Lung (tissue), 12 donors: ENCODE results near the gene ARHGEF25. TPM values are rescaled to one million over a fixed set of nuclear protein-coding genes. Genes with fewer than 3 reads are reported as not detected.

Source experiments
- ATAC-seq: fragments of 200-7000 bp; cut with Tn5 transposase; one replicate; pipeline ENCODE4 v1.9.1; 2020; ENCODE audit warnings: moderate number of reproducible peaks; ENCODE audit not compliant: insufficient read depth, low FRiP score
- DNase-seq, 3 donors: peaks; one replicate each; pipeline ENCODE4 v3.0.0-alpha.2; 2013 to 2017
- H3K27ac ChIP-seq, 2 donors: one replicate each; pipeline ENCODE4 v1.5.1; 2013; ENCODE audit warnings: mild to moderate bottlenecking in 2 of 2, moderate library complexity in 2 of 2, control low read depth in 1 of 2, inconsistent platforms in 1 of 2, low read depth in 1 of 2, low read length in 1 of 2
- H3K27me3 ChIP-seq, 3 donors: one replicate each; pipeline ENCODE4 v1.5.1; 2013; ENCODE audit warnings: low read length in 2 of 3; ENCODE audit not compliant: control insufficient read depth in 3 of 3, insufficient read depth in 3 of 3
- H3K36me3 ChIP-seq, 4 donors: one replicate each; pipeline ENCODE4 v1.5.1; 2013; ENCODE audit warnings: low read length in 4 of 4, mild to moderate bottlenecking in 1 of 4, moderate library complexity in 1 of 4; ENCODE audit not compliant: control insufficient read depth in 4 of 4, insufficient read depth in 4 of 4
- H3K4me1 ChIP-seq, 5 donors: one replicate each; pipeline ENCODE4 v1.5.1; 2013; ENCODE audit warnings: low read length in 5 of 5, mild to moderate bottlenecking in 2 of 5, moderate library complexity in 1 of 5; ENCODE audit not compliant: control insufficient read depth in 5 of 5, insufficient read depth in 5 of 5
- H3K4me3 ChIP-seq: one replicate; pipeline ENCODE4 v1.5.1; 2013; ENCODE audit warnings: mild to moderate bottlenecking, control low read depth, moderate library complexity
- H3K9ac ChIP-seq, 2 donors: one replicate each; pipeline ENCODE4 v1.5.1; 2013; ENCODE audit warnings: low read length in 2 of 2, control low read depth in 1 of 2; ENCODE audit not compliant: insufficient read depth in 1 of 2
- H3K9me3 ChIP-seq, 4 donors: one replicate each; pipeline ENCODE4 v1.5.1; 2013; ENCODE audit warnings: low read length in 3 of 4, mild to moderate bottlenecking in 1 of 4, moderate library complexity in 1 of 4; ENCODE audit not compliant: control insufficient read depth in 4 of 4, insufficient read depth in 3 of 4
- WGBS, 2 donors: extraction: QIAGEN DNeasy Blood & Tissue Kit; methylation state at CpG; one replicate each; pipeline ENCODE4 v1.1.7; 2013; 5-methylcytosine and 5-hydroxymethylcytosine counted together
- polyA plus RNA-seq, 2 donors: library from polyadenylated mRNA; stranded (reverse); fragments of 200-250 nt; gene quantifications; one replicate each; pipeline ENCODE4 v1.2.1, GENCODE V29; 2013
- total RNA-seq, 2 donors: library from RNA; depleted of rRNA in 1 of 2; stranded (reverse); fragments of >200 nt in 1 of 2; gene quantifications; one replicate each; pipeline ENCODE4 v1.2.1, GENCODE V29; 2014 to 2021
- TF ChIP-seq, protein P1 (sequence below): IDR thresholded peaks from 2 replicates; pipeline ENCODE4 v1.5.1; 2012; ENCODE audit warnings: mild to moderate bottlenecking; ENCODE audit errors: control extremely low read depth, extremely low read depth
- donor health status: control.
- donor health status: control.
- donor health status: Bipolar disorder and iron deficiency.
- donor health status: healthy.
- donor health status: DM: yes; HTN: yes; CAD: no.

ARHGEF25 gene
- total and polyA plus RNA-seq, 4 donors: 7.8 to 23.0 (median 11.3) TPM

DNA sequence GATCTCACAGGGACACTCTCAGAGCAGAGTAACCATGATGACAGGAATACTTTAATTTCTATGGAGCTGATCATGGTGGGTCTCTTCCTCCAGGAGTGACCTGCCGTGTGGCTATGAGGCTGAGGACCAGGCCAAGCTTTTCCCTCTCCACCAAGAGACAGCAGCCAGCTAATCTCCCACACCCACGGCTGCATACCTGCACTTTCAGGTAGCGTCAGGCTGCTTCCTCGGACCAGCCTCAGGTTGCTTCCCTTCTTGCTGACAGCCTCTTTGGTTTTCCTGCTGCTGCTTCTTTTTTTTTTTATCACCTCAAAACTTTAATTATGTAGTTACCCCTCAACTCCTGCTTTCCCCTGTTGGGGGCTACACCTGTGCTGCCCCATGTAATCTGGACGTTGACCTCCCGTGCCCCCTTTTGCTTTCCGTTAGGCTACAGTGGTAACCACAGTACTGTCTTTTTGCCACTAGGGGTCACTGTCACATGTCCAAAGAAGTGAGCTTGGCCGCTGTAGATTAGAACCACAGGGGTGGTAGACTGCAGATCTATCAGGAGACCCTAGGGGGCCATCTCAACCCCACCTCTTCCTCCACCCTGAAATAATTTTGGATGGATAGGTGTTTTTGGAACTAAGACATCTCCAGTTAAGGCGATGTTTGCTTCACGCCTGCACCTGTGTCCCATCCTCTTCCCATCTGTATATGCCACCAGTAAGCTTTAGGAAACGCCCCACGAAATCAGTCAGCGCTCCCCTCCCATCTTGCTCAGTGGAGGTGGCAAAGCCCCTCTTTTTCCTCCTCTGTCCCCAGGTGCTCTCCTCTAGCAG is 28.0 kb upstream of the ARHGEF25 start:
- Histone ChIP-seq H3K9me3 (no peaks in the 10 kb centered on the region), H3K4me3 (no peak overlapping the region), H3K4me1 (no peaks in the 10 kb centered on the region), H3K27me3 (peaks cover 0 to 13% (median 12%) of the 10 kb centered on the region in 3 donors), H3K27ac (no peak overlapping the region), H3K36me3 (no peaks in the 10 kb centered on the region), H3K9ac (no peak overlapping the region)
- WGBS, 2 donors: 47 to 54% methylated on average over 13 of the region's 13 CpGs
- TF ChIP-seq, protein P1, sequence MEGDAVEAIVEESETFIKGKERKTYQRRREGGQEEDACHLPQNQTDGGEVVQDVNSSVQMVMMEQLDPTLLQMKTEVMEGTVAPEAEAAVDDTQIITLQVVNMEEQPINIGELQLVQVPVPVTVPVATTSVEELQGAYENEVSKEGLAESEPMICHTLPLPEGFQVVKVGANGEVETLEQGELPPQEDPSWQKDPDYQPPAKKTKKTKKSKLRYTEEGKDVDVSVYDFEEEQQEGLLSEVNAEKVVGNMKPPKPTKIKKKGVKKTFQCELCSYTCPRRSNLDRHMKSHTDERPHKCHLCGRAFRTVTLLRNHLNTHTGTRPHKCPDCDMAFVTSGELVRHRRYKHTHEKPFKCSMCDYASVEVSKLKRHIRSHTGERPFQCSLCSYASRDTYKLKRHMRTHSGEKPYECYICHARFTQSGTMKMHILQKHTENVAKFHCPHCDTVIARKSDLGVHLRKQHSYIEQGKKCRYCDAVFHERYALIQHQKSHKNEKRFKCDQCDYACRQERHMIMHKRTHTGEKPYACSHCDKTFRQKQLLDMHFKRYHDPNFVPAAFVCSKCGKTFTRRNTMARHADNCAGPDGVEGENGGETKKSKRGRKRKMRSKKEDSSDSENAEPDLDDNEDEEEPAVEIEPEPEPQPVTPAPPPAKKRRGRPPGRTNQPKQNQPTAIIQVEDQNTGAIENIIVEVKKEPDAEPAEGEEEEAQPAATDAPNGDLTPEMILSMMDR: peak; percentile 97
- ATAC-seq (peak; percentile 88), DNase-seq (peak; percentile 80 to 88 (median 83))

- TF ChIP-seq, protein P1: no peak
- DNase-seq (no peak), ATAC-seq (no peak)
- H3K36me3 ChIP-seq: no peaks in the 10 kb centered on the region
- H3K9ac ChIP-seq: no peak overlapping the region
- no peaks in the 10 kb centered on the region for H3K9me3 ChIP-seq
- peaks cover 0 to 13% (median 13%) of the 10 kb centered on the region in 3 donors for H3K27me3 ChIP-seq
- no peaks in the 10 kb centered on the region for H3K4me1 ChIP-seq
- 97 to 100% methylated on average over 2 of the region's 2 CpGs for WGBS, 2 donors
- H3K27ac ChIP-seq: no peak overlapping the region
- H3K4me3 ChIP-seq: no peak overlapping the region
Observed at GRCh38 chr12:57584050-57584449, 27.2 kb upstream of the ARHGEF25 start.

DNA sequence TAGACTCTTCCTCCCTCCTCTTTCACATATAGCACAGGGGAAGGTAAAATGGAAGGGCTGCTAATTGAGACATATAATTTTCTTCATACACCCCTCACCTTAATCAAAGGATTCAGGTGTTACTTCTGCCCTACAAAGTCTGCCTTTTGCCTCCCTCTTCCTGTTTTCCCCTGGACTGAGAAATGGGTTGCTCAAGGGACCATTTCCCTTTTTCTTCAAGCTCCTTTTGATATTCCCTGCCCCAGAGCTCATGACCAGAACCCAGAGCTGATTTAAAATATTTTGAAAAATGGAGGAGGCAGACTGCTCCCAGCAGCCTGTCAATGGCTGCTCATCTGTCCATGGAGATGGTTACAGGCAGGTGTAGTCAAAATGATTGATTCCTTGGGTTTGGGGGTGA is 26.5 kb upstream of the ARHGEF25 start:
- Histone ChIP-seq H3K27ac (no peak overlapping the region), H3K9me3 (no peaks in the 10 kb centered on the region), H3K27me3 (peaks cover 0 to 13% (median 13%) of the 10 kb centered on the region in 3 donors), H3K36me3 (no peaks in the 10 kb centered on the region), H3K4me1 (no peaks in the 10 kb centered on the region), H3K9ac (no peak overlapping the region), H3K4me3 (no peak overlapping the region)
- DNase-seq (no peak), ATAC-seq (no peak)
- TF ChIP-seq, protein P1: no peak

- H3K9me3 ChIP-seq: no peaks in the 10 kb centered on the region
- no peak overlapping the region for H3K9ac ChIP-seq
- DNase-seq (no peak), ATAC-seq (no peak)
- H3K27me3 ChIP-seq: peaks cover 0 to 13% (median 13%) of the 10 kb centered on the region in 3 donors
- H3K27ac ChIP-seq: no peak overlapping the region
- WGBS, 2 donors: 81 to 84% methylated on average over 2 of the region's 2 CpGs
- no peaks in the 10 kb centered on the region for H3K36me3 ChIP-seq
- no peaks in the 10 kb centered on the region for H3K4me1 ChIP-seq
- TF ChIP-seq, protein P1: no peak
- H3K4me3 ChIP-seq: no peak overlapping the region
Observed at GRCh38 chr12:57585156-57585555, 26.1 kb upstream of the ARHGEF25 start.
